ENCODE data around the gene LYPD6B.

Gene LYPD6B

GRCh38 chr2:149173220-149173619, 134.7 kb downstream of the LYPD6B start:
- peaks cover 13% of the 10 kb centered on the region for H3K9me3 Mint-ChIP-seq
- H3K27me3 Mint-ChIP-seq = peaks cover 23% of the 10 kb centered on the region
- no peak overlapping the region for H3K4me3 Mint-ChIP-seq
- no peaks in the 10 kb centered on the region for H3K36me3 Mint-ChIP-seq (ENCODE audit: low read depth)
- H3K4me1 Mint-ChIP-seq (ENCODE audit: low read depth) = peaks cover 17% of the 10 kb centered on the region
- no peak overlapping the region for H3K27ac Mint-ChIP-seq
- no peak for DNase-seq

- no peaks in the 10 kb centered on the region for H3K4me1 Mint-ChIP-seq (ENCODE audit: low read depth)
Observed at GRCh38 chr2:149175956-149176355, 137.5 kb downstream of the LYPD6B start.

GRCh38 chr2:149178612-149179011, 140.1 kb downstream of the LYPD6B start:
- no peaks in the 10 kb centered on the region for H3K9me3 Mint-ChIP-seq
- no peaks in the 10 kb centered on the region for H3K4me1 Mint-ChIP-seq (ENCODE audit: low read depth)
- no peaks in the 10 kb centered on the region for H3K36me3 Mint-ChIP-seq (ENCODE audit: low read depth)
- peaks cover 13% of the 10 kb centered on the region for H3K27me3 Mint-ChIP-seq
- DNase-seq = no peak
- H3K4me3 Mint-ChIP-seq = no peak overlapping the region
- no peak overlapping the region for H3K27ac Mint-ChIP-seq

More at GRCh38 chr2:149175956-149176355, 137.5 kb downstream of the LYPD6B start:
- no peaks in the 10 kb centered on the region for H3K36me3 Mint-ChIP-seq (ENCODE audit: low read depth)
- H3K9me3 Mint-ChIP-seq = peaks cover 11% of the 10 kb centered on the region
- no peak overlapping the region for H3K4me3 Mint-ChIP-seq
- peaks cover 22% of the 10 kb centered on the region for H3K27me3 Mint-ChIP-seq
- no peak overlapping the region for H3K27ac Mint-ChIP-seq
- no peak for DNase-seq

DNA sequence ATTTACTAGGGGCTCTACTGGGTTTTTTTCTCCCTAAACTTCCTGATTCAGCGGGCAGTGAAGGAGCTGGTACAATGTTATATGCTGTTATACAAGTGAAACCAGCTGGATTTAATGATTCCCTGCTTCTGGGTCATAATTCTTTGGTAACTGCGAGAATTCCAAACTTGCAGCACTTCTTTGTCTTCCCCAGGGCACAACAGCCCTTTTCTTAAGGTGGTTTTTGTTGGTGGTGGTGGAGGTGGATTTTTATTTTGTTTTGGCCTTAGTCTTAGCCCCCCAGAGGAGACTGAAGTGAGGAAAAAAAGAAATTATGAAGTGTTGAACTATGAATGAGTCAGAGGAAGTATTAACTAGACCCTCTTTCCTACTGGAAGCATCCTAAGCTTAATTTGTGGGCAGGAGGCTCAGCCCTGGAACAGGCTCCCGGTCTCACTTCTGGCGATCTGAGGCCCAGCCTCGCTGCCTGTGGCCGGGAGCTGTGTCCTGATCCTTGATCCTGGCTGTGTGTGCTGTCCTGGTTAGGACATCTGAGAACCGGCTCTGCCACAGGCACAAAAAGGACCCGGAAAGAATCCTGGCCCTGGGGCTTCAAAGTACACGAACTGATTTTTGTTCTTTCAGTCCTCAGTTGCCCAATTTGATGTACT, 141.9 kb downstream of the LYPD6B start:
- no peak for DNase-seq
- H3K36me3 Mint-ChIP-seq (ENCODE audit: low read depth) = no peaks in the 10 kb centered on the region
- H3K4me3 Mint-ChIP-seq = no peak overlapping the region
- H3K27me3 Mint-ChIP-seq = peaks cover 13% of the 10 kb centered on the region
- H3K9me3 Mint-ChIP-seq = no peaks in the 10 kb centered on the region
- H3K27ac Mint-ChIP-seq = no peak overlapping the region
- H3K4me1 Mint-ChIP-seq (ENCODE audit: low read depth) = no peaks in the 10 kb centered on the region

- Mint-ChIP-seq H3K27ac (no peak overlapping the region), H3K9me3 (no peaks in the 10 kb centered on the region), H3K36me3 (ENCODE audit: low read depth) (no peaks in the 10 kb centered on the region), H3K4me3 (no peak overlapping the region), H3K27me3 (peaks cover 7% of the 10 kb centered on the region), H3K4me1 (ENCODE audit: low read depth) (no peaks in the 10 kb centered on the region)
- DNase-seq = no peak
Observed at GRCh38 chr2:149183187-149183586, 144.7 kb downstream of the LYPD6B start.

DNA sequence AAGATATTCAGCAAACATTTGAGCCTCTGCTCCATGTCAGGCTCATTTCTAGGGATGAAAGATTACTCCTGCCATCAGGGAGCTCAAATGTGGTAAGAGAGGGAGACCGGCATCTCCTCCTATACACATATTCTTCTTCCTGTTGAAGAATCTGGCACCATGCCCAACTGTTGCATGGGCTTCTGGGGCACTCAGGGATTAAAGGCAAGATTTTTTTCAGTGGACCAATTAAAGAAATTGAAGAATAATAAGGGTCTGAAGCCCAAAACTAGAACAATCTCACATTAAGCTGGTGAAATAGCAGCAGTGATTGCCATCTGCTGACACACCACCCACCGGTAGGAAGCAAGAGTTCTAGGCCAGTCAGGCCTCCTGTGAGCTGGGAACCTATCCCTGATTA, 146.5 kb downstream of the LYPD6B start:
- H3K36me3 Mint-ChIP-seq (ENCODE audit: low read depth) = no peaks in the 10 kb centered on the region
- no peak overlapping the region for H3K27ac Mint-ChIP-seq
- no peaks in the 10 kb centered on the region for H3K4me1 Mint-ChIP-seq (ENCODE audit: low read depth)
- no peak for DNase-seq
- H3K9me3 Mint-ChIP-seq = no peaks in the 10 kb centered on the region
- H3K27me3 Mint-ChIP-seq = no peaks in the 10 kb centered on the region
- no peak overlapping the region for H3K4me3 Mint-ChIP-seq

DNA sequence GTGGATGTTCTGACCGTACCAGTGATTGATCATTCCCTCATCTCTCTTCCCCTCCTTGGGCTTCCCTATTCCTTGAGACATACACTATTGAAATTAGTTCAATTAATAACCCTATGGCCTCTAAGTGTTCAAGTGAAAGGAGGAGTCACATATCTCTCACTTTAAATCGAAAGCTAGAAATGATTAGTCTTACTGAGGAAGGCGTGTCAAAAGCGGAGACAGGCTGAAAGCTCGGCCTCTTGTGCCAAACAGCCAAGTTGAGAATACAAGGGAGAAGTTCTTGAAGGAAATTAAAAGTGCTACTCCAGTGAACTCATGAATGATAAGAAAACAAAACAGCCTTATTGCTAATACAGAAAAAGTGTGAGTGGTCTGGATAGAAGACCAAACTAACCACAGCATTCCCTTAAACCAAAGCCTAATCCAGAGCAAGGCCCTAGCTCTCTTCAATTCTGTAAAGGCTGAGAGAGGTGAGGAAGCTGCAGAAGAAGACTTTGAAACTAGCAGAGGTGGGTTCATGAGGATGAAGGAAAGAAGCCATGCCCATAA, 147.5 kb downstream of the LYPD6B start:
- Mint-ChIP-seq H3K4me1 (ENCODE audit: low read depth) (no peaks in the 10 kb centered on the region), H3K4me3 (no peak overlapping the region), H3K36me3 (ENCODE audit: low read depth) (no peaks in the 10 kb centered on the region), H3K27me3 (no peaks in the 10 kb centered on the region), H3K27ac (no peak overlapping the region), H3K9me3 (no peaks in the 10 kb centered on the region)
- no peak for DNase-seq

GRCh38 chr2:149187057-149187456, 148.6 kb downstream of the LYPD6B start:
- no peak overlapping the region for H3K4me3 Mint-ChIP-seq
- H3K27ac Mint-ChIP-seq = no peak overlapping the region
- H3K9me3 Mint-ChIP-seq = no peaks in the 10 kb centered on the region
- no peak for DNase-seq
- H3K36me3 Mint-ChIP-seq (ENCODE audit: low read depth) = no peaks in the 10 kb centered on the region
- no peaks in the 10 kb centered on the region for H3K4me1 Mint-ChIP-seq (ENCODE audit: low read depth)
- no peaks in the 10 kb centered on the region for H3K27me3 Mint-ChIP-seq

GRCh38 chr2:149188291-149188690, 149.8 kb downstream of the LYPD6B start:
- Mint-ChIP-seq H3K9me3 (no peaks in the 10 kb centered on the region), H3K36me3 (ENCODE audit: low read depth) (no peaks in the 10 kb centered on the region), H3K4me1 (ENCODE audit: low read depth) (no peaks in the 10 kb centered on the region), H3K27me3 (peaks cover 3% of the 10 kb centered on the region), H3K4me3 (no peak overlapping the region), H3K27ac (no peak overlapping the region)
- DNase-seq = no peak

DNA sequence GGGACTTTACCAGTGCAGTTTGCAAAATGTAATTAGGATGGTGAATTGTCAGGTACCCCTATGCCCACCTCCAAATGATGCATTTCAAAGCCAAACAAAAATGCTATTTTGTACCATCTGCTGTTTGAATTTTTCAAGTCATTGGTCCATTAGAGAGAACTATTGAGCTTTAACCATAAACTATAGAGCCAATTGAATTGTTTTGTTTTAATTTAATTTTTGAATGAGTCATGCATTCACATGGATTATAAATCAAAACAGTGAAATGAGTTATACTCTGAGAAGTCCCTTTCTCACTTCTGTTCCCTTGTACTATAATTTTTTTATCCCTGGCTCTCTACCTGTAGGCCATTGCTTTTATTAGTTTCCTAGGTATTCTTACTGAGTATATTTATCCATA, 151.3 kb downstream of the LYPD6B start:
- Mint-ChIP-seq H3K27ac (no peak overlapping the region), H3K9me3 (no peaks in the 10 kb centered on the region), H3K36me3 (ENCODE audit: low read depth) (no peaks in the 10 kb centered on the region), H3K4me3 (no peak overlapping the region), H3K27me3 (peaks cover 3% of the 10 kb centered on the region), H3K4me1 (ENCODE audit: low read depth) (no peaks in the 10 kb centered on the region)
- DNase-seq = no peak

- no peak for DNase-seq
- no peaks in the 10 kb centered on the region for H3K4me1 Mint-ChIP-seq (ENCODE audit: low read depth)
- peaks cover 3% of the 10 kb centered on the region for H3K27me3 Mint-ChIP-seq
- no peaks in the 10 kb centered on the region for H3K36me3 Mint-ChIP-seq (ENCODE audit: low read depth)
- no peak overlapping the region for H3K4me3 Mint-ChIP-seq
- no peak overlapping the region for H3K27ac Mint-ChIP-seq
- no peaks in the 10 kb centered on the region for H3K9me3 Mint-ChIP-seq
Observed at GRCh38 chr2:149191915-149192314, 153.4 kb downstream of the LYPD6B start.

DNA sequence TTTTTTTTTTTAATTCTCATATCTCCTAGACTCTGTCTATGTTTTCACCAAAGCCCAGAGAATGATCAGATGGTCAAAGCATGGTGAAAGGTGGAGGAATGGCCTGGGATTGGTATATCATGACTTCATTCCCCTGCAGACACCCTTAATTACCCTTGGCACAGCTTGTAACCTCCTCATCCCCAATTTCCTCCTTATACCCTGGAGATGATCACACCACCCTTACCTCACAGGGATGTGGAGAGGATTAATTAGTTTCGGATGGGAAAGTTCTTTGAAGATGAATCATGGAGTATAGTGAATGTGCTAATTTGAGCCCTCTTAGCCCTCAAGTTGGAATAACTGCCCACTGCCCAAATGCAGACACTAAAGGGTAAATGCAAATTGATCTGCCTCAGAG, 153.9 kb downstream of the LYPD6B start:
- no peaks in the 10 kb centered on the region for H3K4me1 Mint-ChIP-seq (ENCODE audit: low read depth)

DNA sequence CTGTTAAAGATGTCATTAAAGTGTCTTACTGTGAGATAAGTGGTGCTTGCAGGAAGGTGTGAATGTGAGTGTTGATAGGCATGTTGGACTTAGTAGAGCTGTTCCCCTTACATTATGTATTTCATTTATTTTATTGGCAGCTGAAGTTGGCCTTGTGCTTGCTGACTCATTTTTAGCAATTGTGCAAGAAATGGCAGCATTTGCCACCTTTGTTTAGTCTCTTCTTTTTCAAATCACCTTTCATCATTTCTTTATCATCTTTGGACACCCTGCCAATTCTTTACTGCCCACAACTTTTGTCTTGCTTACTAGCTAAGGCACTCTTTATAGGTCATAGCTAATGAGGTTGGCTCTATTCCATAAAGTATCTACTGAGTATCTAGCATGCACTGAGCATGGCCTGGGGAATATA, 161.6 kb downstream of the LYPD6B start:
- H3K9me3 Mint-ChIP-seq = no peaks in the 10 kb centered on the region
- no peaks in the 10 kb centered on the region for H3K4me1 Mint-ChIP-seq (ENCODE audit: low read depth)
- H3K36me3 Mint-ChIP-seq (ENCODE audit: low read depth) = no peaks in the 10 kb centered on the region
- no peak overlapping the region for H3K27ac Mint-ChIP-seq
- no peak overlapping the region for H3K4me3 Mint-ChIP-seq
- no peak for DNase-seq
- H3K27me3 Mint-ChIP-seq = no peaks in the 10 kb centered on the region

More for the DNA sequence above, 153.9 kb downstream of the LYPD6B start:
- H3K9me3 Mint-ChIP-seq = no peaks in the 10 kb centered on the region
- DNase-seq = no peak
- H3K27me3 Mint-ChIP-seq = peaks cover 3% of the 10 kb centered on the region
- no peak overlapping the region for H3K4me3 Mint-ChIP-seq
- H3K27ac Mint-ChIP-seq = no peak overlapping the region
- H3K36me3 Mint-ChIP-seq (ENCODE audit: low read depth) = no peaks in the 10 kb centered on the region

- Mint-ChIP-seq H3K9me3 (no peaks in the 10 kb centered on the region), H3K4me1 (ENCODE audit: low read depth) (no peaks in the 10 kb centered on the region), H3K27ac (no peak overlapping the region), H3K27me3 (no peaks in the 10 kb centered on the region), H3K36me3 (ENCODE audit: low read depth) (no peaks in the 10 kb centered on the region), H3K4me3 (no peak overlapping the region)
- no peak for DNase-seq
Observed at GRCh38 chr2:149204686-149205085, 166.2 kb downstream of the LYPD6B start.

DNA sequence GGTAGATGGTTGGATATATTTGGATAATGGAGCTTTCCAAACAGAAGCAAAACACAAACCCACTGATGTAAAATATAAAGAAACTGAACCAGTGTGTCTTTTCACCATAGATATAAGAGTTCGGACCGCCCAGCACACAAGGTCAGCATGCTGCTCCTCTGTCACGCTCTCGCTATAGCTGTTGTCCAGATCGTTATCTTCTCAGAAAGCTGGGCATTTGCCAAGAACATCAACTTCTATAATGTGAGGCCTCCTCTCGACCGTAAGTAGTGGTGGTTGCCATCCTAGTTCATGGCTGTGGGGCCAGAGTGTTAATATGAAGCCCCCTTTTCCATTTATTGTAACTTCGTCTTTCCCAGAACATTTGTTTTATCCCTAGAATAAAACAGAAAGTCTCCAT, 166.6 kb downstream of the LYPD6B start:
- Mint-ChIP-seq H3K4me1 (ENCODE audit: low read depth) (no peaks in the 10 kb centered on the region), H3K27me3 (no peaks in the 10 kb centered on the region), H3K36me3 (ENCODE audit: low read depth) (no peaks in the 10 kb centered on the region), H3K27ac (no peak overlapping the region), H3K9me3 (no peaks in the 10 kb centered on the region), H3K4me3 (no peak overlapping the region)
- no peak for DNase-seq

All from activated T-cell treated with anti-CD3 and anti-CD28 coated beads, Interleukin-2, amount 50 U/mL, for 24 hours (primary cell).